GM19372 (cell line): ENCODE measurements around the gene CLIC3.

Experiments used
- ATAC-seq: cut with Tn5 transposase; IDR thresholded peaks from one replicate; pipeline ENCODE4 v1.9.1; 2021; ENCODE audit warnings: mild to moderate bottlenecking, low read depth, moderate library complexity; ENCODE audit not compliant: unreplicated experiment

CLIC3 gene

DNA sequence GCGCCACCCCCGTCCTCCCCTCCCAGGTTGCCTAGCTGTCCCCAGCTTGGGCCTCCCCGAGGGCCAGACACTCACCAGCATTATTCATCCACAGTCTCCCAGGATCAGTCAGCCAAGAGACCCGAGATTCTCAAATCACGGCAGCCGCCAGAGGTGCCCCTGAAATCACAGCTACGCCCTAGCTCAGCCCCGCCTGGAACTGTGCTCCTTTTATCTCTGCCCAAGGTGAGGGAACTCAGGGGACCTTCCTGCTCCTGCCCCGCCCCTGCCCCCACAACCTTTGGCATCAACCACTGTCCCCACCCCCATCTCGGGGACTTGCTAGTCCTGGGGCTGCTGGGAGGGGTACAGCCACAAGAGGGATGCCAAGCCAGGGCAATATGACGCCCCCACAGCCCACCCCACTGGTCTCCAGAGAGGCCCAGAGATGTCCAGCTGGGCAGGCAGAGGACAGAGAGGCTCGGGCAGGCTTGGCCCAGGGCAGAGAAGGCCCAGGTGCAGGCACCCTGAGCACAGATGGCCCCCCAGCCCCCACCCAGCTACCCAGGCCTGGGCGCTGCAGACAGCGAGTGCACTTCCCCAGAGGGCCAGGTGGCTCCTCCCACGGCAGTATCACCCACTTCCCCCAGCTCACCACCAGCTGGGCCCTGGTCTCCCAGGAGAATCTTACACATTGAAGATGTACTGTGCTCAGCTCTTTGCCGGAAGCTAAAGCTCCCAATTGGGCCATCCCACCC, 35.7 kb upstream of the CLIC3 start, which contains the start of gene FUT7:
Gene FUT7 (minus strand): TSS at position 185 of the 737 bp plus-strand sequence. CDS start 97 bp downstream, at position 88.
- no peak for ATAC-seq

DNA sequence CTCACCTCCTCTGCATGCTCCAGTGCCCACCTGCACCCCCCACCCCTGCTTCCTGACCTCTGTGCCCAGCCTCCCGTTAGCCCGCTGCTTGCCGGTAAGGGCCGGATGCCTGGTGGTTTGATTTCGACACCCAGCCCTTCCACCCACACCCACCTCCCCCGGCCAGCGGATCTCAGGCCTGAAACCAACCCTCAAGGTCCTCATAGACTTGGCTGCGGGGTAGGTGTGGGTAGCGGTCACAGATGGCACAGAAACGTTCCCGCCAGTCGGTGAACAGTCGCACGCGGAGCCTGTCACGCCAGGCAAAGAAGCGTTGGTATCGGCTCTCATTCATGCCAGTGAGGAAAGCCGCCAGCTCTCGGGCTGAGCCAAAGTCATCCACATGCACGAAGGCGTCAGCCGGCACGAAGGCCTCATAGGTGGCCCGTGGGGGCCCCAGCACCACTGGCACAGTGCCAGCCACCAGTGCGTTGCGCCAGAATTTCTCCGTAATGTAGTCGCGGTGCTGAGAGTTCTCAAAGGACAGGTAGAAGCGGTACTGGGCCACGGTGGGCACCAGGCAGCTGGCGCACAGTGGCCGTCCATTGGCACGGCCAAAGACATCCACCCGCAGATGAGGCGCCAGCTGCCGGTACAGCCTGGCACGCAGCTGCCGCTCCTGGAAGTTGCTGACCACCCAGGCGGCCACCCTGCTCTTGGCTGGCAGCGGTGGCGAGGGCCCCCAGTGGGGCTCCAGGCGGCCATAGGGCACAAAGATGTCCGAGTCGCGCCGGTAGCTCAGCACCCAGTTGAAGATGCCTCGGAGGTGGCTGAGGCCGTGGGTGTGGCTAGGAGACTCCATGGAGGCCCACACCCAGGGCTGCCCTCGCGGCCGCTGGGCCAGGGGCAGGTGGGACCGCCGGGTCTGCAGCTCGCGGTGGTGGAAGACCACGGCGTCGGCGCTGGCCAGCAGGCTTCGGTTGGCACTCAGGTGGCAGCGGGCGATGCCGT, 34.5 kb upstream of the CLIC3 start:
- no peak for ATAC-seq

DNA sequence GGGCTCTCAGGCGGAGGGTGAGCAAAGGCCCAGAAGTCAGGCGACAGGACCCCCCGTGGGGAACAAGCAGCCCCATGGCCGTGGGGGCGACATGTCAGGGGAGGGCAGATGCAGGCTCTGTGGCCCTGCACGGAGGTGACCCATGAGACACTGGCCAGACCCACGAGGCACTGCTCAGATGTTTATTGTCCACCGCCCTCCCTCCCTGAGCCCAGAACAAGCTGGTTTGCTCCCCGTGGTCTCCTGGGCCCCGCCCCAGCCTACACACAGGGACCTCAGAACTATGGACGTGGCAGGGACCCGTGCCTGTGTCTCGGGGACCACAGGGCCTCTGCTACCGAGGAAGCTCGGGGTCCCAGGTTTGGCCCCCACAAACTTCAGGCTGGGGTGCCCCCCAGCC, 33.6 kb upstream of the CLIC3 start:
- no peak for ATAC-seq

DNA sequence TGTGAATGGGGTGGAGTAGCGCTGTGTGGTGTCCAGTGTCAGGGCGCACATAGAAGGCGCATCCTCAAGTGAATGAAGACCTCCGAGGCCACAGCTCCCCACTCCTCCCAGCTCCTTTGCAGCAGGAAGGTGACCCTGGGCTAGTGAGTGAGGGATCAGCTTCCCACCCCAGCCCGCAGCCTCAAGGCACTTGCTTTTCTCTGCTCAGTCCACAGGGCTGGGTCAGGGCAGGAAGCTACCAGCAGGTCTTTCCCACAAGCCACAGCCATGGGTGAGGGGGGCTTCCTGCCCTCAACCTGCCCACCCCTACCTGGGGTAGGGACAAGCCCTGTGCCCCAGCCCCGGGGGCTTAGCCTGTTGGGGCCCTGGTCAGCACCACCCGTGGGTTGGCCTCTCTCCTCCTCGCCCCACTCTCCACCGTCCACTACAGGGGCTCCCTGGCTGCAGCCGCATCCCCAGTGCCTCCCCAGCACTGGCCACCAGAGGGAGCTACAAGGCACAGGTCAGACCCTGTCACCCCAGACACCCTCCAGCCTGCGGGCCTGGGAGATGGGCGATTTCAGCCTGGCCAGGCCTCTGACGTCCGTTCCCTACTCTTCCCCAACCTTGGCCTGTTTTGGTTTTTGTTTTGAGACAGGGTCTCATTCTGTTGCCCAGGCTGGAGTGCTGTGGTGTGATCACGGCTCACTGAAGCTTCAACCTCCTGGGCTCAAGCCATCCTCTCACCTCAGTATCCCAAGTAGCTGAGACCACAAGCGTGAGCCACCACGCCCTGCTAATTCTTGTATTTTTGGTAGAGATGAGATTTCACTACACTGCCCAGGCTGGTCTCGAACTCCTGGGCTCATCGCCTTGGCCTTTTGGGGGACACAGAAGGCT, 32.9 kb upstream of the CLIC3 start:
- ATAC-seq, result no peak

DNA sequence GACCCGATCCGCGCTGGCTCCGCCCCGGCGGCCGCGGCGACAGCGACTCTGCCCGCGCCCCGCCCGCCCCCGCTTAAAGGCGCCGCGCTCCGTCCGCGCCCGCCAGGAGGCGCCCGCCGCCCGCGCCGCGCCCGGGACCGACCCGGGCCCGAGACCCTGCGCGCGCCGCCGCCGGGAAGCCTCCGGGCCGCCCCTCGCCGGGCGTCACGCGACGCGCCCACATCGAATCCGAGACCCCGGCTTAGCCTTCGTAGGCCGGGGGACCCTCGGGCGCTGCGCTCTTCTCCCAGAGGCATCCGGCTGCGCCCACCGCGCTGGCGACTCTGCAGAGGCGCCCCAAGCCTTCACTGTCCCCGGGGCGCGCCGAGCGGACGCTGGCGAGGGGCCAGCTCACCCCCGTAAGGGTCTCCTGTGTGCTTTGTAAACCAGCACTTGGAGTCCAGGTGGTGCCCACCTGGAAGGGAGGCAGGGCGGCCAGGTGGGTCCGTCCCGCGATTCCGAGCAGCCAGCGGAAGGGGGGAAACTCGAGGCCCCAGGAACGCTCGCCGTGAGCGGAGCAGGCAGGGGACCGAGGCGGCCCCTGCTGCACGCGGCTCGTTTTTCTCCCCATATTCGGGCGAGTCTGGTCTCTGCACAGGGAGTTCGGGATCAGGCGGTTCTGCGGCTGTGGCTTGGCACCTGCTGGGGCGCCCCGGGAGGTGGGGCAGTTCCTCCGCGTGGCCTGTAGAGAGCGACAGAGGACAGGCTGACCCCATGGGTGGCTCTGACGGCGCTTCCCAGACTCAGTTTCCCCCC, 32.1 kb upstream of the CLIC3 start:
- peak; percentile 62 for ATAC-seq

DNA sequence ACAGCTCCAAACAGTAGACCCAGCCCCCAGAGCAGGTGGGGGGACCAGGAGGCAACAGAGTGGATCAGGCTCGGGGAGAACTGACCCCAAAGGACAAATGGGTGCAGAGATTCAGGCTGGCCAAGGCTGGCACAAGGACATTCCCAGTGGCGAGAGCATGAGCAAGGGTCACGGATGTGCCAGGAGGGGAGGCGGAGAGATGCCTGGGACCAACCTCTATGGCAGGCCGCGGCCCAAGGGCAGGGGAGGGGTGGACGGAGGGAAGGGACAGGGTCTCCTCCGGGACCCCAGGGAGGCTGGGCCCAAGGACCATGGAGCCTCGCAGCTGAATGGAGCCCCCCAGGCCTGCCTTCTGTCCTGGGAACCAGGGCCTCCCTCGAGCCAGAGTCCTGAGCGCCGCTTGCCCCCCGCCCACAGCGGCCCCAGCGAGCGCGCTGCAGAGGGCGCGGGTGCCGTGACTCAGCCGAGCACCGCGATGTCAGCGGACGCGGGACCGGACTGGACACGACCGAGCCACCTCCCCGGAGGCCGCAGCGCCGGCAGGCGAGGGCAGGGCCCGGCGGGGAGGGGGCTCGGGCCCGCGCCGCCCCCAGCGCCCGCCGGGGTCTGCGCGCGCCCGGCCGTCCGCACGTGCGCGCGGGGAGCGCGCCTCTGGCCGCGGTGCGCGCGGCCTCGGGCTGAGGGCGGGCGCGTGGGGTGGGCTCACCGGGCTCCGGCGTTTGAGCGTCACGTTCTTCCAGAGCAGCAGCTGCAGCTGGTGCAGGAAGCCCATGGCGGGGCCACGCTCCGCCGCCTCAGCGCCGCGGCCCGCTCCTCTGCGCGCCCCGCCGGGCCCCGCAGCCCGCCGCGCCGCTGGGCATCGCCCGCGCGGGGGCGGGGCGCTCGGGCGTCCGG, 31.2 kb upstream of the CLIC3 start, which contains the start of gene ABCA2:
Gene ABCA2 (minus strand): TSS at position 869 of the 894 bp plus-strand sequence. CDS start 97 bp downstream, at position 772.
- peak; percentile 3 for ATAC-seq

DNA sequence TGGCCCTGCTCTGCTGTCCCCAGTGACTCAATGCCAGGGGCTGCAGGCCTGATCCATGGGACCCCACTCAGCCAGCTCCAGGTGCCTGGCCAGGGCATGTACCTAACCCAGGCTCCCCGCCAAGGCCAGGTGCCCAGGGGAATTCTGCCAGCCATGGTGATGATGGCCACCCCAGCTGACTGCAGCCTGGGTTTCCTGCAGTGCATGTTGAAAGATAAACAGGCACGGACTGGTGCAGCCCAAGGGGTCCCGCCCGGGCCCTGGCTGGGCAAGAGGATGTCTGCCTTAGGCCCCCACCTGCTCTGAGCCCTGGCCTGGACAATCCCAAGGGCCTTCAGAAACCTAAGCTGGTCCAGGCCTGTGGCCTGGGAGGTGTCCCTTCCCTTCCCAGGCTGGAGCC, 30.5 kb upstream of the CLIC3 start:
- no peak for ATAC-seq

DNA sequence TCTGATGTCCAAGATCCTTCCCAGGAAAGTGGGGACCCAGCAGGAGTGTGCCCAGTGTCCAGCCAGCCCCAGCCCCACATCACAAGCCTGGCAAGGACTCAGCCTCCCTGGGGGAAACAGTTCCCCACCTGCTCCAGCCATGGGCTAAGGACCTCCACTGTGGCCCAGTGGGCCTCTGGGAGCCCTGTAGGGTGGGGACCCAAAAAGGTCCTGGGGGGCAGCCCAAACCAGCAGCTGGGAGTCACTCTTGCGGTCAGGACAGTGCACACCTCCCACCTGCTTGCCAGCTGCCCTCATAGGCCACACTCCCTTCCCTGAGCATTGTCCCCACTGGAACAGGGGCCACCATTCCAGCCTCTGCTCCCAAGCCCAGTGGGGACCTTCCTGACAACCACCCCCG, 30.0 kb upstream of the CLIC3 start:
- no peak for ATAC-seq

DNA sequence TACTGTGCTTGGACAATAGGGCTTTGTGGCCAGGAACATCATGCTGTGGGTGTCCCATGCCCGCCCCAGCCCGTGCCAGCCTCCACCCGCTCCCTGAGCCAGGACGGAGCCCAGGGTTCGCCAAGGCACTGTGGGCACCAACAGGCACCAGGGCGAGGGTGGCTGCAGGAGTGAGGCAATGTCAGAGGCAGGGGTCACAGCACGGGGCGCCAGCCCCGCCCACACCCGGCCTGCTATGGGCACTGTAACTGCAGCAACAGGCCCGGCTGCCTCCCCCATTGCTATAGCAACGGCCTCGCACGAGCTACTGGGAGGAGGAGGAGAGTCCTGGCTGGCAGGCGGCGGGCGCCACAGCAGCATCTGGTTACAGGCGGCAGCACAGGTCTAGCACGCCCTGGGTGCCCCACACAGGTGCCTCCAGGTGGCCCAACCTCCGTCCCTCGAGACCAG, 29.2 kb upstream of the CLIC3 start:
- ATAC-seq, result no peak

DNA sequence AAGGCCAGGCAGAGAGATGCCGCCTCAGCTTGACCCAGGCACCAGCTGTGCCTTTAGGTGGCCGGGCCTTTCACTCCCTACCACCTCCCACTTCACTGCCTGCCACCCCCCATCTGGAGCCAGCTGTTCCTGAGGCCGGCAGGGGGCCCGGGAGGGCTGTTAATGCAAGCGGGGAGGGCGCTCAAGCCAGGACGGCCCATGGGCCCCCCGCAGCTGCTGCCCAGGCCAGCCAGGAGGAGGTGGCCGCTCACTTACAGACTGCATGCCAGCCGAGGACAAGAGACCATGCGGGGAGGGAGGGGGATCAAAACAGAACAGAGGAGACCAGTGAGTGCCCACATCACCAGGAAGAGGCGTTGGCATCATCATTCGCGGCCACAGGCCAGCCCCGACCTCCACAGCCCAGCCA, 27.2 kb upstream of the CLIC3 start:
- no peak for ATAC-seq

DNA sequence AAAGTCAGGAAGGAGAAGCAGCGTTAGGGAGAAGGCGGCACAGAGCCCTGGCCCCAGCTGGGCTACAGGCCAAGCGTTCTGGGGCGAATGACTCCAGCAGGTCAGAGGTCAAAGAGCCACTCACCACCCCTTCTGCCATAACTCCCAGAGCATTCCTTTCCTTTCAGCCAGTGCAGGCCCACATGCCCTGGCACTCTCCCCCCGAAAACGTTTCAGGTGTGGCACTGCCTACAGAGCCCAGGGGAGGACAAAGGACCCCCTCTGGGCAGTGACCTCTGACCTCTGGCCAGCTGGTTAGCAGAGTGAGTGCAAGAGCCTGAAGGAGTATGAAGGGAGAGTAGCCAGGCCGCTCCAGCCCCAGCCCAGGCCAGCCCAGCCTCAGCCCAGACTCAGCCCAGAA, 26.8 kb upstream of the CLIC3 start:
- no peak for ATAC-seq

DNA sequence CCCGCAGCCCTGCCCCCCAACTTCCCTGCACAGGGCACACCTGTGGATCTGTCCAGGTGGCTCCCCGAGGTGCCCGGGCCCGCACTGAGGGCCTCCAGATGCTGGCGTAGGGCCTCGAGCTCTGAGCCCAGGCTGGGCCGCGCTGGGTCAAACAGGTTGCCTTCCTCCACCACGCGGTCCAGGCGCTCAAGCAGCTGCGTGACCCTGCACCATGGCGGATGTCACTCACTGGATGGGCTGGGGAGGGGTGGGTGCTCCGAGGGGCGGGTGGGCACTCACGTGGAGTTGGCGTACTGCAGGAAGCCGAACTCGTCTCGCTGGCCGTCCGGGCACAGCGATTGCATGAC, 26.3 kb upstream of the CLIC3 start:
- ATAC-seq, result no peak

DNA sequence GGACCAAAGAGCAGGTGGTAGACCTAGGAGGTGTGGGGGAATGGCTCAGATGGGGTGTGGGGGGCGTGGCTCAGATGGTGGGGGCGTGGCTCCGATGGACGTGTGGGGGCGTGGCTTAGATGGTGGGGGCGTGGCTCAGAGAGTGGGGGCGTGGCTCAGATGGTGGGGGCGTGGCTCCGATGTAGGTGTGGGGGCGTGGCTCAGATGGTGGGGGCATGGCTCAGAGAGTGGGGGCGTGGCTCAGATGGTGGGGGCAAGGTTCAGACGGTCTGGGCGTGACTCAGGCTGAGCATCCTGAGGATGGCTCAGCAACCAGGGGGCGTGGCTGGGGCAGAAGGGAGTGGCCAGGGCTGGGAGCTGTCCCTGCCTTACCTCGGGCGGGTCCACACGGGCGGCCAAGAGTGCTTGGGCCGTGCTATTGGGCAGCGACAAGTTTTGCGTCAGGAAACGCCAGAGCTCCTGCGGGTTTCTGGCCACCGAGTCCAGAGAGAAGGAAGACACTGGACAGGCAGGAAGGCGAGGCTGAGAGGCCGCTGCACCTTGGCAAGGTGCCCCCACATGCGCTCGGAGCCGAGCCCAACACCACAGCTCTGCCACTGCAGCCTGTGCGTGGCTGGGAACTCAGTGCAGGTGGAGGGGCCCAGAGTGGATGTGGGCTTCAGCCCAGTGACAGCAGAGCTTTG, 25.8 kb upstream of the CLIC3 start:
- no peak for ATAC-seq

DNA sequence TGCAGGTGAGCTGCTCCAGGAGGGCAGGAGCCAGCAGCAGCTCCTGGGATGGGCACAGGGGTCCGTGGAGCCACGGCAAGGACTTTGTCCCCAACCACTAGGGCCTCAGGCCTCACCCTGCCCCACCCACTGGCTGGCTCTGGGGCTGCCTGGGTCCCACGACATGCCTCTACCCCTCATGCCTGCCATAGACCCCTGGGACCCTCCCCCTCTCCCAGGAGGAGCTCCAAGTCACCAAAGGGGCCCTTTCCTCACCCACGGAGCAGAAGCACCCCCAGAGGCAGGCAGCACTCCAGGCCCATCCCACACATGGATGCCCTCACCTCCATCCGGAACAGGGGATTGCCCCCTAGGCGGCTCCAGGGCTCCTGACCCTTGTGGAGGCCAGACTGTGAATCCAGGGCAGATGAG, 25.2 kb upstream of the CLIC3 start:
- ATAC-seq, result no peak

DNA sequence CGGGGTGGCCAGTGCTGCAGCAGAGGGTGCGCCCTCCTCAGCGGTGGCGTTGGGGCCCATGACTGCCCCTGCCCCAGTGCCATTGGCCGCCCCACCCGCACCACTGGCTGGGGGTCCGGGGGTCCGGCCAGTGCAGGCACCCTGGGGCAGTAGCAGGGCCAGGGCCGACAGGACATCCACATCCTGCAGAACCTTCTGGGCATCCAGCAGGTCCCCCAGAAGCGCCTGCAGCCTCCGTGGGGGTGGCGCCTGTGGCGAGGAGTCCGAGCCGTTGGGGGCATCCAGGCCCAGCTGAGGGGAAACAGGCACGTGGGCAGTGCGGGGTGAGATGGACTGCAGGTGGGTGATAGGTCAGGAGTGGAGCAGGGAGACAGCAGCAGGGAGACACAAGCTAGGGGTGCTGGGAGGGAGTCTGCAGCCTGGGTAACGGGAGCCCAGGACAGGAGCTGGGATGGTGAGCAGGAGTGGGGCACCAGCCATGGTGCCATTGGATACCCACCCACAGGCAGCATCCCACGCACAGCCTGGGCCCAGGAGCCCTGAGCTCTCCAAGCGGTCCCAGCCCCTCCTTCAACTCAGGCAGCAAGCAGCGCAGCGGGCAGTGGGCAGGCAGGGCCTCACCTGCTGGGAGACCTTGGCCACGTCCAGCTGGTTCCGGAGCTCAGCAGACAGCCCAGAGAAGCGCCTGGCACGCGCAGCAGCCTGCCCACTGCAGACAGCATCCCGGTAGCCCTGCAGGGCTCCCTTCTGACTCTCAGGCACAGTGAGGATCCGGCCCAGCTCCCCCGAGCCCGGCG, 24.6 kb upstream of the CLIC3 start:
- ATAC-seq, result no peak

DNA sequence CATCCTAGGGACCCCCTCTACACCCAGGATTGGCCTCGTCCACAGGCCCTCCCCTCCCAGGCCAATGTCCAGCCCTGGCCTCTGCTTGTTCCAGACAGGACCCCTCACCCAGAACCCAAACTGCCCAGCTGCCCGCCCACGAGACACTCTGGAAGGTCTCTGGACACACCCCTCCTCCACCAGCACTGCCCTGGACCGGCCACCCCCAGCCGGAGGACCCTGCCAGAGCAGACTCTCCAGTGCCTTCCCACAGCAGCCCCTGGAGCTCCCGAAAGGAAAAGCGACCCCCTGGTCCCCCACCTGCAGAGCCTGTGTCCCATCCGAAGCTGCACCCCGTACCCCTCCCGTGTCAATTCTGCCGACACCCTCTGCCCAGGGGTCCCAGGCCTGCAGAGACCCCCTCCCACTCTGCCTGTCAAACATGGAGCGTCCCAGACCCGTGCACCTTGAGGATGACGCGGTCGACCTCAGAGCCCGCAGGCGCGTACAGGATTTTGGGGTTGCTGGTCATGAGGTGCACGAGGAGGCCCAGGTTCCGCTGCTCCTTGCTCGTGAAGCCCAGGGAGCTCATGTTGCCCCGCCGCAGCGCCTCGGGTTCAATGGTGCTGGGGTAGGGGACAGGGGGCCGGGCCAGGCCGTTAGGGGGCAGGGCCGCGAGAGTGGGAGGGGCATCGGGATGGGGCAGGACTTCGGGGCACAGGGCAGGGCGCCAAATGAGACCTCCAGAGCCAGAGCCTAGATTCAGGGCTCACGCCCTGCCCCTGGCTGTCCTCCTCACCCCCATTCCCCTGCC, 23.7 kb upstream of the CLIC3 start:
- ATAC-seq, result no peak
